ENCODE data around the gene GNAQ.

- TF ChIP-seq, protein P1, sequence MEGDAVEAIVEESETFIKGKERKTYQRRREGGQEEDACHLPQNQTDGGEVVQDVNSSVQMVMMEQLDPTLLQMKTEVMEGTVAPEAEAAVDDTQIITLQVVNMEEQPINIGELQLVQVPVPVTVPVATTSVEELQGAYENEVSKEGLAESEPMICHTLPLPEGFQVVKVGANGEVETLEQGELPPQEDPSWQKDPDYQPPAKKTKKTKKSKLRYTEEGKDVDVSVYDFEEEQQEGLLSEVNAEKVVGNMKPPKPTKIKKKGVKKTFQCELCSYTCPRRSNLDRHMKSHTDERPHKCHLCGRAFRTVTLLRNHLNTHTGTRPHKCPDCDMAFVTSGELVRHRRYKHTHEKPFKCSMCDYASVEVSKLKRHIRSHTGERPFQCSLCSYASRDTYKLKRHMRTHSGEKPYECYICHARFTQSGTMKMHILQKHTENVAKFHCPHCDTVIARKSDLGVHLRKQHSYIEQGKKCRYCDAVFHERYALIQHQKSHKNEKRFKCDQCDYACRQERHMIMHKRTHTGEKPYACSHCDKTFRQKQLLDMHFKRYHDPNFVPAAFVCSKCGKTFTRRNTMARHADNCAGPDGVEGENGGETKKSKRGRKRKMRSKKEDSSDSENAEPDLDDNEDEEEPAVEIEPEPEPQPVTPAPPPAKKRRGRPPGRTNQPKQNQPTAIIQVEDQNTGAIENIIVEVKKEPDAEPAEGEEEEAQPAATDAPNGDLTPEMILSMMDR (conservative IDR thresholded peaks at IDR 0.05 in 1 of 2, IDR thresholded peaks at IDR 0.05 in 1 of 2; ENCODE audit: low read depth in 1 of 2, low read length in 2 of 2), result no peak
- no peak for TF ChIP-seq EZH2 (IDR thresholded peaks at IDR 0.05; ENCODE audit: low read length, missing control alignments)
These were observed 159.4 kb downstream of the GNAQ start for GRCh38 chr9:77872177-77872576.

Measured in fibroblast of lung (primary cell).